Measurements from ENCODE around the gene CBX2. TPM values are rescaled to one million over a fixed set of nuclear protein-coding genes. Genes with fewer than 3 reads are reported as not detected.

CBX2 gene
- total and polyA plus RNA-seq, 2 donors, result 4.4 to 12.8 TPM

DNA sequence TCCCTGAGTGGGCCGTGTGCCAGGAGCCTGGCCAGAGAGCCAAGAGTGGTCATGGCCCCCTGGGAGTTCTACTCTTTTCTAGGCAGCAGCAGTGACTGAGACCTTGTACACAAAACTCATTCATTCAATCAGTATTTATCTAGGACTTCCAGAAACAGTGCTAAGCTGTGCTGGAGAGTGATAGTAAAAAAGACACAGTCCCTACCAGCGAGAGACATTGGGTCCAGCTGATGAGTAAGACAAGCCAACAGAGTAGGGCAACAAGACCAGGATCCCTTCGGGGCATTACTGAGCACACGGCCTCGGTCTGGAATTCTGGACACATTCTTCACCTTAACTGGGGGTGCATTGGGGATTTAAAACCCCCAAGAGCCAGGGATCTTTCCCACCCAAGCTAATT is 41.1 kb downstream of the CBX2 start:
- no peak for DNase-seq (ENCODE audit: low read depth in 6 of 9, low spot score in 9 of 9)
- H3K27me3 ChIP-seq (ENCODE audit: control insufficient read depth in 2 of 2, insufficient read depth in 1 of 2, low read length in 1 of 2), result peaks cover 46 to 77% of the 10 kb centered on the region in 2 donors
- WGBS, result 94% methylated on average over 5 of the region's 5 CpGs
- H3K4me3 ChIP-seq (ENCODE audit: low read length in 2 of 2), result no peak overlapping the region
- peaks cover 11 to 21% of the 10 kb centered on the region in 2 donors for H3K4me1 ChIP-seq (ENCODE audit: control insufficient read depth in 2 of 2, insufficient read depth in 2 of 2, low read length in 2 of 2)
- no peaks in the 10 kb centered on the region for H3K36me3 ChIP-seq (ENCODE audit: control insufficient read depth in 2 of 2, insufficient read depth in 2 of 2, low read length in 1 of 2)
- H3K27ac ChIP-seq (ENCODE audit: low read depth in 1 of 2, low read length in 1 of 2), result no peak overlapping the region
- peaks cover 0 to 6% of the 10 kb centered on the region in 2 donors for H3K9me3 ChIP-seq (ENCODE audit: control insufficient read depth in 2 of 2, insufficient read depth in 1 of 2, low read length in 1 of 2)

DNA sequence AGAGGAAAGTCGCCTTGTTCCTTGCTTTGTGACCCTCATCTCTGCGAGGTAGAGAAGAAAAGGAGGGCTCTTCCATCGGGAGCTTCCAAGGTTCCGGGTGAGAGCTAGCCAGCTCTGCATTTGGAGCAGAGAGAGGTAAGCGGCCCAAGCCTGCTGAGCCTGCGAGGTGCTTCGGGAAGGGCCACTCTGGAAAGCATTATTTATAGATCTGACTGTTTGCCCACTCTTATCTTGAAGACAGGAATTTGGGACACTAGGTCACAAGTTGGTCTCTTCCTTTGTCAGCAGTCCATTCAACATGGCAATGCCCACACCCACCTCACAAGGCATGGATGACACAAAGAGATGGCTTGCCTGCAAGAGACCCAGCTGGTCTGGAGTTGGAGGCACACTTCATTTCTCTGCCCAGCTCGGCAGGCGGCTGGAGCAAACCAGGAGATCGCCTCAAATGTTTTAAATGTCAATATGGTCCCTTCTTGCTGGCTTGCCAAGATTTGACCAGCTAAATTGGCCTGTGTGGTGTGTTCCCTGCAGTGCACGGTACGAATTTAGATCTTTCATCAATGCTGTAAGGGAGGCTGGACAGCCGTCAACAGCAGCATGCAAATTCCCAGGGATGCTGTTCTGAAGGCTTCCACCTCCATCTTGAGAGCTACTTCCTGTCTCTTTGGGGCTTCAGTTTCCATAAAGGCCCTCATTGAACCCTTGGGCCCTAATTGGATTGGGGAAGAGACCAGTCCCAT is 41.8 kb downstream of the CBX2 start:
- no peak overlapping the region for H3K4me3 ChIP-seq (ENCODE audit: low read length in 2 of 2)
- no peak for DNase-seq (ENCODE audit: low read depth in 6 of 9, low spot score in 9 of 9)
- no peaks in the 10 kb centered on the region for H3K36me3 ChIP-seq (ENCODE audit: control insufficient read depth in 2 of 2, insufficient read depth in 2 of 2, low read length in 1 of 2)
- H3K4me1 ChIP-seq (ENCODE audit: control insufficient read depth in 2 of 2, insufficient read depth in 2 of 2, low read length in 2 of 2), result peaks cover 6 to 15% of the 10 kb centered on the region in 2 donors
- H3K27me3 ChIP-seq (ENCODE audit: control insufficient read depth in 2 of 2, insufficient read depth in 1 of 2, low read length in 1 of 2), result peaks cover 40 to 71% of the 10 kb centered on the region in 2 donors
- no peak overlapping the region for H3K27ac ChIP-seq (ENCODE audit: low read depth in 1 of 2, low read length in 1 of 2)
- peaks cover 0 to 5% of the 10 kb centered on the region in 2 donors for H3K9me3 ChIP-seq (ENCODE audit: control insufficient read depth in 2 of 2, insufficient read depth in 1 of 2, low read length in 1 of 2)
- WGBS, result 96% methylated on average over 13 of the region's 13 CpGs

DNA sequence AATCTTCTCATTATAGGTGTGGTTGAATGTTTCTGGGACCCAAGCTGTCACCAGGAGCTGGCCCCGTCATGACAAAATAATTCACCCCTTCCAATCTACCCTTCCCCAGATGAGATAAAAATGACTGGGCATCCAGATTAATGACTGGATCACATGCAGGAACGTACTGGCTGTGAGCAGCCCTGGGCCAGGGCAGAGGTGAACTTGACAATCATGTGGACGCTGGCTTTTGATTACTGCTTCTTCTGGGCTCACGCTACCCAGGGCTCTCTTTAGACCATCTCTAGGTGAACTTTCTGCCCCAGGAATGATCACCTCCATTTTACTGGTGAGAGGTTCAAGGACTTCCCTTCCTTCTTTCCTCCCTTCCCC is 43.0 kb downstream of the CBX2 start:
- no peak for DNase-seq (ENCODE audit: low read depth in 6 of 9, low spot score in 9 of 9)
- no peak overlapping the region for H3K4me3 ChIP-seq (ENCODE audit: low read length in 2 of 2)
- H3K36me3 ChIP-seq (ENCODE audit: control insufficient read depth in 2 of 2, insufficient read depth in 2 of 2, low read length in 1 of 2), result no peaks in the 10 kb centered on the region
- WGBS, result 98% methylated on average over 4 of the region's 4 CpGs
- peaks cover 0 to 9% of the 10 kb centered on the region in 2 donors for H3K4me1 ChIP-seq (ENCODE audit: control insufficient read depth in 2 of 2, insufficient read depth in 2 of 2, low read length in 2 of 2)
- peaks cover 0 to 2% of the 10 kb centered on the region in 2 donors for H3K9me3 ChIP-seq (ENCODE audit: control insufficient read depth in 2 of 2, insufficient read depth in 1 of 2, low read length in 1 of 2)
- H3K27me3 ChIP-seq (ENCODE audit: control insufficient read depth in 2 of 2, insufficient read depth in 1 of 2, low read length in 1 of 2), result peaks cover 28 to 61% of the 10 kb centered on the region in 2 donors
- no peak overlapping the region for H3K27ac ChIP-seq (ENCODE audit: low read depth in 1 of 2, low read length in 1 of 2)

DNA sequence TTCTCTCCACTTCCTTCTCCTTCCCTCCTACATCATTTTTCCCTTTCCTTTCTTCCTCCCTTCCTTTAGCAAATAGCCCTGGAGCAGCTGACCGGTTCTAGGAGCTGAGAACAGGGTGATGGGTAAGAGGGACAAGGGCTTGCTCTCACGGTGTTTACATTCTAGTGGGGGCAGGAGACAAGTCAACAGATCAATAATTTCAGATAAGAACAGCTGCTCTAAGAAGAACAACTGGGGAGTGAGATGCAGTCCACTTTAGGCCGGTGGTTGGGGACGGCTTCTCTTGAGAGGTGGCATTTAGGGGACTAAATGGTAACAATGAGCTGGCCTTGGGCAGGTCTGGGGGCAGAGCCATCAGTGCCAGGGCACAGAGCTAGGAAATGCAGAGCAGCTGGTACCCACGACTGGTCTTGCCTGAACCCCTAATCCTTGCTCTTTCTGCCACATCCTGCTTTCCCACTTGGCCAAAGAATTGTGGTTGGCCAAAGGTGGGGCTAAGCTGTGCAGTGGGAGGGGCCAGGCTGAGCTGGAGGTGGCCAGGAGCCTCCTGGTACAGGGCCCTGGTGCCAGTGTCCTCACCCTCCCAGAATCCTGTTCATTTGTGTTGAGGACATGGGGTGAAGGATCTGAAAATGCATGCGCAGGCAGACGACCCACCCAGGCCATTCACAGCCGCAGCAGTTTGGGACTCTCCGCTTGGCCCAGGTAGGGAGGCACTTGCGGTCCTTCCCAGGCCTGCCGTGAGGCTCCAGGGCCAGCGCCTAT is 43.6 kb downstream of the CBX2 start:
- H3K4me3 ChIP-seq (ENCODE audit: low read length in 2 of 2), result no peak overlapping the region
- H3K4me1 ChIP-seq (ENCODE audit: control insufficient read depth in 2 of 2, insufficient read depth in 2 of 2, low read length in 2 of 2), result peaks cover 0 to 9% of the 10 kb centered on the region in 2 donors
- DNase-seq (ENCODE audit: low read depth in 6 of 9, low spot score in 9 of 9), result no peak
- H3K27me3 ChIP-seq (ENCODE audit: control insufficient read depth in 2 of 2, insufficient read depth in 1 of 2, low read length in 1 of 2), result peaks cover 23 to 56% of the 10 kb centered on the region in 2 donors
- 94% methylated on average over 12 of the region's 12 CpGs for WGBS
- H3K27ac ChIP-seq (ENCODE audit: low read depth in 1 of 2, low read length in 1 of 2), result no peak overlapping the region
- peaks cover 0 to under 1% of the 10 kb centered on the region in 2 donors for H3K9me3 ChIP-seq (ENCODE audit: control insufficient read depth in 2 of 2, insufficient read depth in 1 of 2, low read length in 1 of 2)
- H3K36me3 ChIP-seq (ENCODE audit: control insufficient read depth in 2 of 2, insufficient read depth in 2 of 2, low read length in 1 of 2), result no peaks in the 10 kb centered on the region

DNA sequence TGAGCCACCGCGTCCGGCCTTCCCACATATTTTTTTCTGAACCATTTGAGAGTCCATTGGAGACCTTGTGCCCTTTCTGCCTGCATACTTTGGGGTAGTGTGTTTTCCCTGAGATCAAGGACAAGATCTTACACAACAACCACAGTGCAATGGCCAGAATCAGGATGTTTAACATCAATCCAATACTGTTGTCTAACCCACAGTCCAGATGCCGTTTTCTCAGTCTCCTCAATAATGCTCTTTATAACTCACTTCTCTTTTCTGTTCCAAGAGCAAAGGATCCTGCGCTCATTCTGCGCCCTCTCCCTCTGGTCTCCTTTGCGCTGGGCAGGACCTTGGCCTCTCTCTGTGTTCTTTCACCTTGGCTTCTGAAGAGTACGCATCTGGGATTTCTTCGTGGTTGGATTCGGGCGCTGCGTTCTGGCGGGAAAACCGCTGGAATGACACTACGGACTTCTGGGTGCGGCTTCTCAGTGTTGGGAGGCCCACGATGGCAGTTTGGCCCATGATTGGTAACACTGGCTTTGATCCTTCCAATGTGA is 44.7 kb downstream of the CBX2 start:
- H3K4me3 ChIP-seq (ENCODE audit: low read length in 2 of 2), result no peak overlapping the region
- WGBS, result 98% methylated on average over 17 of the region's 17 CpGs

DNA sequence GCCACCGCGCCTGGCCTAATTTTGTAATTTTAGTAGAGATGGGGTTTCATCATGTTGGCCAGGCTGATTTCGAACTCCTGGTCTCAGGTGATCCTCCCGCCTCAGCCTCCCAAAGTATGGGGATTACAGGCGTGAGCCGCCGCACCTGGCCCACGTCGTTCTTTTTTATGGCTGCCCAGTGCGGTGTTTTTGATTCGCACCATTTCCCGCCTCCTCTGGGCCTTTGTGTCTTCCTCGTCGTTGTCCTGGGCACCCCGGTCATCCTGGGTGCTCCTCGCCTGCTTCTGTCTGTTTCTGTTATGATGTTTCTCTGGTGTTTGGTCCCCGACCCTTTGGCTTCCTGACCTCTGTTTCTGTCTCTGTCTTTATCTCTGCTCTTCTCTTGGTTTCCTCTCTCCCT is 46.3 kb downstream of the CBX2 start:
- Histone ChIP-seq H3K4me3 (ENCODE audit: low read length in 2 of 2) (no peak overlapping the region), H3K4me1 (ENCODE audit: control insufficient read depth in 2 of 2, insufficient read depth in 2 of 2, low read length in 2 of 2) (peaks cover 0 to 28% of the 10 kb centered on the region in 2 donors), H3K36me3 (ENCODE audit: control insufficient read depth in 2 of 2, insufficient read depth in 2 of 2, low read length in 1 of 2) (no peaks in the 10 kb centered on the region), H3K9me3 (ENCODE audit: control insufficient read depth in 2 of 2, insufficient read depth in 1 of 2, low read length in 1 of 2) (no peaks in the 10 kb centered on the region), H3K27ac (ENCODE audit: low read depth in 1 of 2, low read length in 1 of 2) (no peak overlapping the region), H3K27me3 (ENCODE audit: control insufficient read depth in 2 of 2, insufficient read depth in 1 of 2, low read length in 1 of 2) (peaks cover 0 to 30% of the 10 kb centered on the region in 2 donors)
- no peak for DNase-seq (ENCODE audit: low read depth in 6 of 9, low spot score in 9 of 9)
- WGBS, result 98% methylated on average over 17 of the region's 17 CpGs

More for the DNA sequence above, 44.7 kb downstream of the CBX2 start:
- Histone ChIP-seq H3K27me3 (ENCODE audit: control insufficient read depth in 2 of 2, insufficient read depth in 1 of 2, low read length in 1 of 2) (peaks cover 12 to 45% of the 10 kb centered on the region in 2 donors), H3K36me3 (ENCODE audit: control insufficient read depth in 2 of 2, insufficient read depth in 2 of 2, low read length in 1 of 2) (no peaks in the 10 kb centered on the region), H3K27ac (ENCODE audit: low read depth in 1 of 2, low read length in 1 of 2) (no peak overlapping the region), H3K9me3 (ENCODE audit: control insufficient read depth in 2 of 2, insufficient read depth in 1 of 2, low read length in 1 of 2) (no peaks in the 10 kb centered on the region), H3K4me1 (ENCODE audit: control insufficient read depth in 2 of 2, insufficient read depth in 2 of 2, low read length in 2 of 2) (peaks cover 0 to 18% of the 10 kb centered on the region in 2 donors)
- DNase-seq (ENCODE audit: low read depth in 6 of 9, low spot score in 9 of 9), result no peak

DNA sequence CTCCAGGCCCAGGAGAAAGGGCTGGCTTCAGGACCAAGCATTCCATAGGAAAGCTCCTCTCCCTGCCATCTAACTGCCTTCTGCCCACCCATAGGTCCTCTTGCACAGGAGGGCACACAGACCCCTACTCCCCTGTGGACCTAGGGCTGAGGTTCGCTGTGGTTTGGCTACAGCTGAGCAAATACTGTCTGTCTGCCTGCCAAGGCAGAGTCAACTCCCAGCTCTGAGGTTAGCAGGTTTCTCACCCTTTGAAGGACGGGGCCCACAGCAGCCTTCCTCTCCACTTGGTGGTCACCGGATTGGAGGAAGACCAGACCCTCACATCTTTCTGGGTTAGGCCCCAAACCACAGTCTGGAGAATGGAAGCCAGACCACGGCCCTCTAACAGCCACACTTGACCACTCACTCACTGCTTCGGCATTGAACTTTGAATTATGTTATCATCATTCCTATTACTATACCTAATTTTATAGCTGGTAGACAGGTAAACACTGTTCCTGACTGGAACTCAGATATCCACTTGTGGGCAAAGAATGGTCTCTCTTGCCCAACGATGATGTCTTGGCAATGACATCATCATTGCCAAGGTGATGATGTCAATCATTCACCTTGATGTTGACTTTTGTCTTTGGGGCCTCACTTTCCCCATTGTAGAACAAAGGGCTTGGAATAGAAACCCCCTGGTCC is 47.1 kb downstream of the CBX2 start:
- no peak overlapping the region for H3K4me3 ChIP-seq (ENCODE audit: low read length in 2 of 2)
- H3K27ac ChIP-seq (ENCODE audit: low read depth in 1 of 2, low read length in 1 of 2), result no peak overlapping the region
- H3K9me3 ChIP-seq (ENCODE audit: control insufficient read depth in 2 of 2, insufficient read depth in 1 of 2, low read length in 1 of 2), result no peaks in the 10 kb centered on the region
- no peak for DNase-seq (ENCODE audit: low read depth in 6 of 9, low spot score in 9 of 9)
- no peaks in the 10 kb centered on the region for H3K36me3 ChIP-seq (ENCODE audit: control insufficient read depth in 2 of 2, insufficient read depth in 2 of 2, low read length in 1 of 2)
- H3K27me3 ChIP-seq (ENCODE audit: control insufficient read depth in 2 of 2, insufficient read depth in 1 of 2, low read length in 1 of 2), result peaks cover 0 to 22% of the 10 kb centered on the region in 2 donors
- peaks cover 0 to 30% of the 10 kb centered on the region in 2 donors for H3K4me1 ChIP-seq (ENCODE audit: control insufficient read depth in 2 of 2, insufficient read depth in 2 of 2, low read length in 2 of 2)
- 59% methylated on average over 6 of the region's 6 CpGs for WGBS

DNA sequence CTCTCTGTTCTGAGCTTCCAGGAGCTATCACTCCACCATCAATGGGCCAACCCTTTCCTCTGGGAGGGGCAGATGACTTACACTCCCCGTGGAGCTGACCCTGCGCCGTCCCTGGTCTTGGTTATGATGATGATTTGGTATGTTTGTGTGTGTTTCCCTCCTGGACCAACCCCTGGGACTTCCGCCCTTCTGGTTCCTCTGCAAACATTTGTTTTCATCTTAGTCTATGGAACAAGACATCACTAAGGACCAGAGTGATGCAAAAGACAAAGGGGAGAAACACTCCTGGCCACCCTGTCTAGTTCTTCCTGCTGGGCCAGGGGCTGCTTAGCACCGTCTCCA is 47.6 kb downstream of the CBX2 start:
- no peak for DNase-seq (ENCODE audit: low read depth in 6 of 9, low spot score in 9 of 9)
- Histone ChIP-seq H3K4me3 (ENCODE audit: low read length in 2 of 2) (no peak overlapping the region), H3K27me3 (ENCODE audit: control insufficient read depth in 2 of 2, insufficient read depth in 1 of 2, low read length in 1 of 2) (peaks cover 0 to 17% of the 10 kb centered on the region in 2 donors), H3K9me3 (ENCODE audit: control insufficient read depth in 2 of 2, insufficient read depth in 1 of 2, low read length in 1 of 2) (no peaks in the 10 kb centered on the region), H3K4me1 (ENCODE audit: control insufficient read depth in 2 of 2, insufficient read depth in 2 of 2, low read length in 2 of 2) (peaks cover 0 to 33% of the 10 kb centered on the region in 2 donors), H3K36me3 (ENCODE audit: control insufficient read depth in 2 of 2, insufficient read depth in 2 of 2, low read length in 1 of 2) (no peaks in the 10 kb centered on the region), H3K27ac (ENCODE audit: low read depth in 1 of 2, low read length in 1 of 2) (no peak overlapping the region)
- 98% methylated on average over 5 of the region's 5 CpGs for WGBS
